ENCODE results near the gene PSENEN.

PSENEN gene

GRCh38 chr19:35779033-35779432, 33.6 kb downstream of the PSENEN start:
- H3K9me2 ChIP-seq (replicated peaks; ENCODE audit: insufficient read depth, low read length), result no peaks in the 10 kb centered on the region
- no peaks in the 10 kb centered on the region for H3K9me3 ChIP-seq (ENCODE audit: insufficient read depth, low read length)
- H4K20me1 ChIP-seq (ENCODE audit: low read depth, low read length), result no peaks in the 10 kb centered on the region
- no peaks in the 10 kb centered on the region for H3K36me3 ChIP-seq (ENCODE audit: low read length)
- no peak overlapping the region for H3K4me3 ChIP-seq (ENCODE audit: insufficient read depth, low read length, poor library complexity, severe bottlenecking)
- no peaks in the 10 kb centered on the region; the same call in 1 of the 2 replicates for H3K79me2 ChIP-seq (ENCODE audit: insufficient read depth, low read length)
- H3K27ac ChIP-seq (ENCODE audit: low read depth, low read length), result no peak overlapping the region
- H3K9ac ChIP-seq (ENCODE audit: low read length), result no peak overlapping the region
- TF ChIP-seq EZH2phosphoT487 (conservative IDR thresholded peaks at IDR 0.05; ENCODE audit: low read length) (no peak), CTCF (IDR thresholded peaks at IDR 0.05; ENCODE audit: insufficient read depth, low read length, poor library complexity, severe bottlenecking) (no peak)
- no peak overlapping the region for H3K4me2 ChIP-seq (ENCODE audit: low read depth, low read length, poor library complexity, severe bottlenecking)
- H3K27me3 ChIP-seq (ENCODE audit: low read length), result no peaks in the 10 kb centered on the region
- H3F3A ChIP-seq (ENCODE audit: insufficient read depth), result no peaks in the 10 kb centered on the region; the same call in 1 of the 2 replicates
- no peak overlapping the region for H2AFZ ChIP-seq (ENCODE audit: low read depth, low read length, severe bottlenecking)

GRCh38 chr19:35780058-35780457, 34.6 kb downstream of the PSENEN start:
- H3K9me3 ChIP-seq (ENCODE audit: insufficient read depth, low read length), result no peaks in the 10 kb centered on the region
- no peaks in the 10 kb centered on the region for H3K27me3 ChIP-seq (ENCODE audit: low read length)
- no peak overlapping the region for H3K9ac ChIP-seq (ENCODE audit: low read length)
- no peak for TF ChIP-seq CTCF (IDR thresholded peaks at IDR 0.05; ENCODE audit: insufficient read depth, low read length, poor library complexity, severe bottlenecking)
- no peak for TF ChIP-seq EZH2phosphoT487 (conservative IDR thresholded peaks at IDR 0.05; ENCODE audit: low read length)
- H3K79me2 ChIP-seq (ENCODE audit: insufficient read depth, low read length), result no peaks in the 10 kb centered on the region; the same call in 1 of the 2 replicates
- H3K36me3 ChIP-seq (ENCODE audit: low read length), result no peaks in the 10 kb centered on the region
- H4K20me1 ChIP-seq (ENCODE audit: low read depth, low read length), result no peaks in the 10 kb centered on the region
- H3F3A ChIP-seq (ENCODE audit: insufficient read depth), result no peaks in the 10 kb centered on the region
- H3K9me2 ChIP-seq (replicated peaks; ENCODE audit: insufficient read depth, low read length), result no peaks in the 10 kb centered on the region
- H3K27ac ChIP-seq (ENCODE audit: low read depth, low read length), result no peak overlapping the region
- H3K4me3 ChIP-seq (ENCODE audit: insufficient read depth, low read length, poor library complexity, severe bottlenecking), result no peak overlapping the region
- no peak overlapping the region for H2AFZ ChIP-seq (ENCODE audit: low read depth, low read length, severe bottlenecking)
- H3K4me2 ChIP-seq (ENCODE audit: low read depth, low read length, poor library complexity, severe bottlenecking), result no peak overlapping the region

- H3K27me3 ChIP-seq (ENCODE audit: low read length), result no peaks in the 10 kb centered on the region
- H2AFZ ChIP-seq (ENCODE audit: low read depth, low read length, severe bottlenecking), result no peak overlapping the region
- no peak overlapping the region for H3K9ac ChIP-seq (ENCODE audit: low read length)
- no peaks in the 10 kb centered on the region for H3K9me3 ChIP-seq (ENCODE audit: insufficient read depth, low read length)
- H3K36me3 ChIP-seq (ENCODE audit: low read length), result no peaks in the 10 kb centered on the region
- no peaks in the 10 kb centered on the region for H3F3A ChIP-seq (ENCODE audit: insufficient read depth)
- no peak overlapping the region for H3K4me2 ChIP-seq (ENCODE audit: low read depth, low read length, poor library complexity, severe bottlenecking)
- H3K9me2 ChIP-seq (replicated peaks; ENCODE audit: insufficient read depth, low read length), result no peaks in the 10 kb centered on the region
- no peak overlapping the region for H3K4me3 ChIP-seq (ENCODE audit: insufficient read depth, low read length, poor library complexity, severe bottlenecking)
- H3K27ac ChIP-seq (ENCODE audit: low read depth, low read length), result no peak overlapping the region
- H4K20me1 ChIP-seq (ENCODE audit: low read depth, low read length), result no peaks in the 10 kb centered on the region
- TF ChIP-seq EZH2phosphoT487 (conservative IDR thresholded peaks at IDR 0.05; ENCODE audit: low read length), result no peak
- no peak for TF ChIP-seq CTCF (IDR thresholded peaks at IDR 0.05; ENCODE audit: insufficient read depth, low read length, poor library complexity, severe bottlenecking)
- no peaks in the 10 kb centered on the region; the same call in 1 of the 2 replicates for H3K79me2 ChIP-seq (ENCODE audit: insufficient read depth, low read length)
Observed at GRCh38 chr19:35780717-35781116, 35.3 kb downstream of the PSENEN start.
